Activated T-cell treated with anti-CD3 and anti-CD28 coated beads for 24 hours (primary cell): ENCODE data around the gene RBMS1.
"Not testable (repeated sequence)": the region's sequence is repeated elsewhere in the genome, so short reads cannot be mapped to it uniquely, and the experiment has no call there.

Source experiments
- DNase-seq: peaks from one replicate; pipeline ENCODE4 v3.0.0-alpha.2; 2020; ENCODE audit warnings: low read depth

Gene RBMS1

DNA sequence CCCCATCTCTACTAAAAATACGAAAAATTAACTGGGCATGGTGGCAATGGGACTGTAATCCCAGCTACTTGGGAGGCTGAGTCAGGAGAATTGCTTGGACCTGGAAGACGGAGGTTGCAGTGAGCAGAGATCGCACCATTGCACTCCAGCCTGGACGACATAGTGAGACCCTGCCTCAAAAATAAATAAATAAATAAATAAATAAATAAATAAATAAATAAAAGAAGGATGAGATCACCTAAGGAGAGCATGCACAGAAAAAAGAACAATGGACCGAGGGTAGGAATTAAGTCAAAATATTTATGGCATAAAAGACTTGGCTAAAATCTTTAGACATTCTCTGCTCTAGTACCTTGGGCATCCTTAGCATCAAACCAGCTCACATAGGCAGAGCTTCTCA, 8.9 kb upstream of the RBMS1 start:
- DNase-seq: no peak

DNA sequence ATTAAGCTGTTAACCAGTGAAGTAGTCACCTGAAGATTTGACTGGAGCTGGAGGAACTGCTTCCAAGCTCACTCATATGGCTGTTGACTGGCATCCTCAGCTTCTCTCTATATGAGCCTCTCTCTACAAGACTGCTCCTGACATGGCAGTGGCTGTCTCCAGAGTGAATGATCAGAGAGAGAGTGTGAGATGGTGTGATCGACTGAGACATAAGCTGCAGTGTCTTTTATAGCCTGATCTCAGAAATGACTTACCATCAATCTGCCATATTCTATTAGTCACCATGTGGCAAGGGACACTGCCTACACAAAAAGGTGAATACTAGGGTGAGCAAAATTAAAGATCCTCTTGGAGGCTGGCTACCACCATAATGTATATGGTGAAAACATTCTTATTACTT, 7.8 kb upstream of the RBMS1 start:
- DNase-seq: no peak

GRCh38 chr2:160499865-160500264, 6.3 kb upstream of the RBMS1 start:
- no peak for DNase-seq

DNA sequence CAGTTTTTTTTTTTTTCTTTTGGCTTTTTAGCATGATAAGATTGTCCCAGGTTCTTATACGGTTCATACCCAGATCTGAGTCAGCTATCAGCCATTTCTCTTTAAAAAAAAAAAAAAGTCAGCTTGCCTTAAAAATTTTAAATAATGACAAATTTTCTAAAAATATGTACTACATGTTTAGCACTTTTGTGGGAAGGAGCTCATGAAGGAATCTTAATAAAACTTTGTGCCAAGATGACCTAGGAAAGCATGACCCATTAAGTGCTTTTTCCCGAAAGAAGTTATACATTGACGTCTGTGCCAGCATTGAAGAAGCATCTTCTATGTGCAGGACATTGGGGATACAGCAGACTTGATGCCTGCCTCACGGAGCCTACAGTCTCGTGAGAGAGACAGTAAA, 4.5 kb upstream of the RBMS1 start:
- DNase-seq: no peak

DNA sequence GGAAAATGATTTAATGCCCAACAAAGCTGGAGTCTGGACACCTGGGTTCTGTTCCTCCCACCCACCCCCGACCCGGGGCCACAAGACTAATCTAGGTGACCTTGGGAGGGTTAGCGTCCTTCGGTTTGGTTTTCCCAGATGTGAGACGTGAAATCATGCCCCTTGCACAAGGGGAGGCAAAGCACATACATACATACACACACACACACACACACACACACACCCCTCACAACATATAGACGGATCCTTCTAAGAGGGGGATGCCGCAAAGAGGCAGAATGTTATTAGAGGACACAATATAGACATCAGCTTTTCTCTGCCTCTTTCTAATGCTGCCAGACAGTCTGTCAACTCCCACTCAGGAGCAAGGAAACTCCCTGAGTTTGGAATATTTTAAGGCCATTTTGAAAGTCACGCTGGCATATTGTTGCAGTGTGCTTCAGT, 616 bp upstream of the RBMS1 start:
- DNase-seq: no peak

- peak; percentile 36 for DNase-seq
Measured at GRCh38 chr2:160492401-160493226, 993 bp downstream of the RBMS1 start.

GRCh38 chr2:160491911-160492371, 1.7 kb downstream of the RBMS1 start:
- DNase-seq: no peak

DNA sequence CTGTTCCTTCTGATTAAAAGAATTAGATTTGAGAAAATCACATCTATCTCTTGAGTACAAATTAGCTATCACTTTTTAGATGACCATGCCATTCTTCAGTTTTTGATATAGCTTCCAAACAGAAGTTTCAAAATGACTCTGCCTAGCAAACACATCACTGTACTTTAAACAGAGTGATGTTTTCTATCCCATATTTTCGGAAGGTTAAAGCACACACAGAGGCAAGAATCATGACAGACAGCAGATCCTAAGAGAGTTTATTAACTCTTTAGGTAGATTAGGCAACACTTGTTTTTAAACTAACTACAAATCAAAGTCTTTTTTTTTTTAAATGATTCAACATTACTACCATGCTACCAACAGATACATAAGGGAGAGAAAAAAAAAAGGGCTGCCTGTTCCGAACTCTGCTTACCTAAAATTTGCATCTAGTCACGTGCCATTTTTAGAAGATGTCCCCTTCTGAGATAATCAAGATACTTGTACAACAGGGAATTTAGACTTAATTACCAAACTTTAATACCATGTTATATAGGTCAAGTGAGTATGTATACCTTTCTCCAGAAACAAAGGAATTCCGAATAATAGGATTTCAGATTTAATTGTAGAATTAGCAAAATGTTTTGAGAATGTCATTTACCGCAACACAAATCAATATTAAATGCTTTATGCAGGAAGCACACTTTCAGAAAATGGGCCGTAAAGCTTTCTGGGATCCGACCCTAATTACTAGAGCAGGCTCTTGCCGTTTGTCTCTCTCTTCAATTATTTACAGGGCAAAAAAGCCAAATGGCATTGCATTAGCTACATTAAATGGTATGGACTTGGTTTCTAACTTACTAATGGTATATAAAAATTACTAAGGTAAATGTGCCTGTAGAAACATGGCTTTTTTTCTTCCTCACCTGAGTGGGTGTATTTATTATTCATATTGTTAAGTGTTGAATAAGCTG, 2.6 kb downstream of the RBMS1 start:
- DNase-seq: no peak

- no peak for DNase-seq
Measured at GRCh38 chr2:160489111-160489510, 4.5 kb downstream of the RBMS1 start.

DNA sequence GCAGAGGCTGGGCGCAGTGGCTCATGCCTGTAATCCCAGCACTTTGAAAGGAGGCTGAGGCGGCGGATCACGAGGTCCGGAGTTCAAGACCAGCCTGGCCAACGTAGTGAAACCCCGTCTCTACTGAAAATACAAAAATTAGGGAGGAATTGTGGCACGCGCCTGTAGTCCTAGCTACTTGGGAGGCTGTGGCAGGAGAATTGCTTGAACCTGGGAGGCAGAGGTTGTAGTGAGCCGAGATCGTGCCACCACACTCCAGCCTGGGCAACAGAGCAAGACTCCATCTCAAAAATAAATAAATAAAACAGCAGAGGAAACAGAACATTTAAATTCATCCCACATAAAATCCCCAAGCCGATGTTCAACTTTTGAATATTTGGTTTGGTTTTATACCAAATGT, 5.3 kb downstream of the RBMS1 start:
- DNase-seq: not testable (repeated sequence)

- DNase-seq: no peak
Measured at GRCh38 chr2:160486341-160486740, 7.3 kb downstream of the RBMS1 start.

- no peak for DNase-seq
Measured at GRCh38 chr2:160484859-160485520, 8.6 kb downstream of the RBMS1 start.

DNA sequence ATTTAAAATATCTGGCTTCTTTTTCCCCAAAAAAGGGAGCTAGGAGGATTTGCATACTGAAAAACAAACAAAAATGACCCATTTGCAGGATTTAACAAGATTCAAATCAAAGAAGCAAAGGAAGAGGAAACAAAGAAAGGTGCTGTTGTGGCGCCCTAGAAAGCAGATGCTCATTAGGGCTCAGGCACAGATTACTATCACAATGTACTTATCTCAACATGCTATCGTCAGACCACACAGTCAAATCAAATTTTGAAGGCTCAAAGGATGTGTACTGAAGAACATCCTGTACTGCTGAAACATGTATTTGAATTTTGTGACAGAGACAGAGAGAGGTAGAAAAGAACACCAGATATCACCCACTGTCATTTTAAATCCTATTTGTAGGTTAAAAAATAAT, 10.9 kb downstream of the RBMS1 start:
- no peak for DNase-seq

GRCh38 chr2:160479269-160479668, 14.3 kb downstream of the RBMS1 start:
- no peak for DNase-seq

- DNase-seq: no peak
Measured at GRCh38 chr2:160478660-160479059, 14.9 kb downstream of the RBMS1 start.

- no peak for DNase-seq
Measured at GRCh38 chr2:160477032-160477431, 16.6 kb downstream of the RBMS1 start.

DNA sequence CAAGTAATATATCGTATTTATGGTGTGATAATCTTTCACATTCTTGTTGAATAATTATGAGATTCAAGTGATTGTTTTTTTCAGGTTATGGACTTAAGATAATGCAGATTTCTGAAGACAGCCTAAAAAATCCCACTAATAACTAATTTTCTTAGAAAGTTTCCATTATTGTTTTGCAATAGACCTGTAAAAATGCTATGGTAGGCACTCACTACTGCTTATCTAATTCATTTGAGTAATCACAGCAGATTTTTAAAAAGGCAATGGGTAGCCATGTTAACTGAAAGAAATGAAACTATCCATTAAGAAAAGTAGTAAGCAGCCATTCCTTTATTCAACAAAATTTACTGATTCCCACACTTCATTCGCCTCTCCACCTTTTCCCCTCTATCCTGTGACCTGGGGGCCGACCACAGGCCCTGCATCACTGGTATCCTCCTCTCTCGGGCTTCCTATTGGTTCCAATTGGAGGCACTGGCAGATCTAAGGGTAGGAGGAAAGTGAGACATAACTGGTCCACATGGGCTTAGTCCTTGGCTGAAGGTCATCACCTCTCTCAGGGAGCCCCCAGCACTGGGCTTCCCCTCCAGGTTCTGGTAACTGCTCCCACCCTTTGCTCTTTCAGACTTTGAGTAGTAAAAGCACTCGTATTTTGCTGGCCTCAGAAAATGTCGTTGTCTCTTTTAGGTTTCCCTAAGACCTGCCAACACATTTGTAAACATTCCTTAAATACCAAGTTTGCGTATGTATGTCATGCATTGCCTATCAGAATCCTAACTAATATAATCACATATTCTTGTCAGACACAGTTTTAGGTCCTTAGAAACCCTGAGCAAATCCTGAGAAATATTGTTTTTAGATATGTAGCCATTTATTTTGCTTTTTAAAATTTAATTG, 18.5 kb downstream of the RBMS1 start:
- DNase-seq: no peak

GRCh38 chr2:160474319-160474645, 19.3 kb downstream of the RBMS1 start:
- no peak for DNase-seq

DNA sequence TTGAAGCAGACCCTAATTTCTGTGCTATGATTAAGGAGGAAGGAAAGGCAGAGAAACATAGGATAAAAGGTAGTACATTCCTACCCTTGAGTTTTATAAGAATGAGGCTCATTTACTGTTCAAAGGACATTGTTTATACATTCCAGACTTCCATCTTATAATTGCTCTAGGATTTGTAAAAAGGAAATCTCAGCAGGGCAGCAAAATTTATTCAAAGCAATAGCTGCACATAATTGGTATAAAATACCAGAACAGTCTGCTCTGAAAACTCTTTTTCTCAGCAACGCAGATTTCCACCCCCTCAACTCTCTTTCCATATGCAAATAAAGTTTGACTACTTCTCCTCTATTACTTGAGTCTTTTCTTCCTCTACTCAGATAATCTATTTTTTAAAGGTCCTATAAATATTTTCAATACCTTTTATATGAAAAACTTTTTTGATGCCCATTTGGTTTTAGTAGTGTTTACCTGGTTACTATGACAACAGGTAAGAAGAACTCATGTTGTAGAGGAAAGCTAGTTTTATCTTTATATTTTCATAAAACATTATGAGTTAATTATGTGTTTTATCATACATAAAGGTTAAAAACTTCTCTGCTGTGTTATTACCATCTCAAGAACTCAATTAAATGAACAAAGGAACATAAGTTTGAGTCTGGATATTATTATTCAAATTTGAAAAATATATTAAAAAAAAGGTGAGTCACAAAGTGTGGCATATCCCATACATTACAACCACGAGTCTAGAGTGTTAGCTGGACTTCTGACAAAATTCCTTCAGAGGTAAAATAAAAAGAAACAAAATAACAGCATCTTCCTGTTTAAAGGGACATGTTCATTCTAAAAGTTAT, 19.9 kb downstream of the RBMS1 start:
- DNase-seq: no peak

- DNase-seq: no peak
Measured at GRCh38 chr2:160472839-160473251, 20.8 kb downstream of the RBMS1 start.
